Panc1 (cell line): Measurements from ENCODE around the gene ASCL2. TPM values are rescaled to one million over a fixed set of nuclear protein-coding genes. Genes with fewer than 3 reads are reported as not detected.

Source experiments
- ATAC-seq: fragments of 200-7000 bp; cut with Tn5 transposase; 2 replicates; pipeline ENCODE4 v1.9.1; 2020; ENCODE audit warnings: mild to moderate bottlenecking, moderate library complexity
- BruUV-seq: library from RNA; stranded (reverse); fragments of 400-500 nt; replicated peaks from 2 replicates; lab custom pipeline; 2021; lab: Mats Ljungman, UMichigan
- CTCF ChIA-PET: fragments of 300-600 bp; sonication (Branson Sonifier 250); formaldehyde crosslinking; loops from one replicate; lab custom pipeline; 2022; ENCODE audit warnings: antibody characterized with exemption; lab: Charles Lee
- POLR2A ChIA-PET: fragments of 300-600 bp; sonication (Branson Sonifier 250); formaldehyde crosslinking; loops from one replicate; lab custom pipeline; 2022; ENCODE audit warnings: antibody characterized with exemption; lab: Charles Lee
- DNase-seq: peaks from one replicate; pipeline ENCODE4 v3.0.0-alpha.2; 2010; ENCODE audit warnings: low read depth, low spot score
- H3K27ac ChIP-seq: 2 replicates; pipeline ENCODE4 v1.5.1; 2011; ENCODE audit warnings: mild to moderate bottlenecking, low read length, inconsistent platforms
- H3K27me3 ChIP-seq: fragments of 200-500 bp; sonication (Bioruptor generic); 2 replicates; pipeline ENCODE4 v1.6.0; 2014; ENCODE audit warnings: low read length, inconsistent platforms; ENCODE audit not compliant: control insufficient read depth, insufficient read depth
- H3K36me3 ChIP-seq: fragments of 200-500 bp; sonication (Bioruptor generic); 2 replicates; pipeline ENCODE4 v1.5.1; 2014; ENCODE audit warnings: inconsistent platforms, mild to moderate bottlenecking, low read length, moderate library complexity; ENCODE audit not compliant: control insufficient read depth, insufficient read depth
- H3K4me1 ChIP-seq: 2 replicates; pipeline ENCODE4 v1.5.1; 2011; ENCODE audit warnings: inconsistent platforms, mild to moderate bottlenecking, low read length, moderate library complexity; ENCODE audit not compliant: control insufficient read depth, insufficient read depth
- H3K4me3 ChIP-seq, 2 experiments: 2 replicates each; pipeline ENCODE4 v1.5.1; 2011 to 2012; ENCODE audit warnings: low read depth in 2 of 2, low read length in 2 of 2, mild to moderate bottlenecking in 2 of 2, inconsistent platforms in 1 of 2, moderate library complexity in 1 of 2
- H3K9me3 ChIP-seq: fragments of 200-500 bp; sonication (Bioruptor generic); 2 replicates; pipeline ENCODE4 v1.5.1; 2014; ENCODE audit warnings: low read depth, mild to moderate bottlenecking, inconsistent platforms, low read length, moderate library complexity; ENCODE audit not compliant: control insufficient read depth, insufficient read depth
- CTCF ChIP-seq: fragments of 450-650 bp; IDR thresholded peaks from 2 replicates; pipeline ENCODE4 v1.5.1; 2017; ENCODE audit warnings: mild to moderate bottlenecking
- POLR2AphosphoS5 ChIP-seq: IDR thresholded peaks from 2 replicates; pipeline ENCODE4 v1.6.1; 2012; ENCODE audit warnings: mild to moderate bottlenecking, low read depth, low read length, moderate library complexity
- REST ChIP-seq, 2 experiments: IDR thresholded peaks; 2 replicates each; pipeline ENCODE4 v1.6.1; 2011 to 2012; ENCODE audit warnings: low read depth in 2 of 2, control low read depth in 1 of 2, low read length in 1 of 2, mild to moderate bottlenecking in 1 of 2, moderate library complexity in 1 of 2; ENCODE audit not compliant: insufficient read depth in 1 of 2
- SIN3A ChIP-seq: IDR thresholded peaks from 2 replicates; pipeline ENCODE4 v1.6.1; 2012; ENCODE audit warnings: low read depth, mild to moderate bottlenecking, low read length, moderate library complexity, borderline replicate concordance; ENCODE audit not compliant: insufficient read depth
- TCF7L2 ChIP-seq: IDR thresholded peaks from 2 replicates; pipeline ENCODE4 v1.6.1; 2011; ENCODE audit warnings: mild to moderate bottlenecking, low read depth, low read length, inconsistent platforms
- in situ Hi-C: cut with HindIII; loops from 2 replicates; pipeline ENCODE4 v1.10.0; 2016; ENCODE audit warnings: low sequenced_read_pairs, low pct_unique_long_range_greater_than_20kb
- intact Hi-C: fragments of 100-400 bp; cut with micrococcal nuclease; formaldehyde crosslinking; loops from one replicate; pipeline ENCODE4 v1.10.0; 2022; ENCODE audit not compliant: unreplicated experiment
- total RNA-seq: library from RNA; stranded (reverse); gene quantifications from one replicate; pipeline ENCODE4 v1.2.1, GENCODE V29; 2021; ENCODE audit not compliant: unreplicated experiment

Gene ASCL2
- total RNA-seq, 1 experiment from 2014 or later, result not detected

- no TSS peak for BruUV-seq
- no peak overlapping the region for H3K4me3 ChIP-seq
- intact Hi-C loops (no loop called here), in situ Hi-C loops (no loop called here)
- H3K9me3 ChIP-seq, result no peaks in the 10 kb centered on the region
- H3K4me1 ChIP-seq, result no peaks in the 10 kb centered on the region
- ATAC-seq (no peak), DNase-seq (no peak)
- H3K27me3 ChIP-seq, result peaks cover 36% of the 10 kb centered on the region
- ChIA-PET CTCF (interaction anchor here (0.7 kb wide), 2 partner anchors 25 to 28 kb away, joined by 5 to 10 read pairs; no protein-coding TSS in a partner anchor), POLR2A (interaction anchor here (0.7 kb wide), 1 partner anchor 882 kb away, joined by 6 read pairs; no protein-coding TSS in a partner anchor)
- H3K36me3 ChIP-seq, result no peaks in the 10 kb centered on the region
- no peak for TF ChIP-seq SIN3A
- TF ChIP-seq POLR2AphosphoS5, result no peak
- no peak for TF ChIP-seq REST (IDR thresholded peaks at IDR 0.05; ENCODE audit: insufficient read depth in 1 of 2, low read depth in 2 of 2, low read length in 1 of 2)
- no peak for TF ChIP-seq TCF7L2
- TF ChIP-seq CTCF, result no peak
- no peak overlapping the region for H3K27ac ChIP-seq
Observed at GRCh38 chr11:2280208-2280607, 9.8 kb upstream of the ASCL2 start.

- Histone ChIP-seq H3K4me1 (no peaks in the 10 kb centered on the region), H3K36me3 (no peaks in the 10 kb centered on the region), H3K27me3 (peaks cover 24% of the 10 kb centered on the region), H3K27ac (no peak overlapping the region), H3K9me3 (no peaks in the 10 kb centered on the region), H3K4me3 (no peak overlapping the region)
- in situ Hi-C loops, result no loop called here
- DNase-seq, result no peak
- TF ChIP-seq TCF7L2, result no peak
- TF ChIP-seq REST (IDR thresholded peaks at IDR 0.05; ENCODE audit: insufficient read depth in 1 of 2, low read depth in 2 of 2, low read length in 1 of 2), result no peak
- TF ChIP-seq SIN3A, result no peak
- no peak for TF ChIP-seq CTCF
- TF ChIP-seq POLR2AphosphoS5, result no peak
- BruUV-seq, result no TSS peak
- ChIA-PET CTCF (no interaction called here), POLR2A (no interaction called here)
- intact Hi-C loops, result no loop called here
- ATAC-seq, result 0 out of 2 replicates have a peak, but pooled peaks have one; percentile 31
Observed at GRCh38 chr11:2277933-2278523, 7.6 kb upstream of the ASCL2 start.
